ENCODE data around the gene SFMBT2. TPM values are rescaled to one million over a fixed set of nuclear protein-coding genes. Genes with fewer than 3 reads are reported as not detected.

The SFMBT2 gene
- total and polyA plus RNA-seq, 2 of the 13 experiments (the other 11 are each of a cell fraction or from before 2014, with no cell fraction given): 0.01 to 0.02 TPM

GRCh38 chr10:7380704-7381241 is 30.1 kb downstream of the SFMBT2 start:
- CTCF ChIA-PET (ENCODE audit: low intra/inter-chr PET ratio, low total read pairs): no interaction called here
- WGBS (ENCODE audit: low lambda C conversion rate): 49% methylated on average over 4 of the region's 5 CpGs

More at GRCh38 chr10:7380704-7381241, 30.1 kb downstream of the SFMBT2 start:
- no peak for TF ChIP-seq SOX6 (IDR thresholded peaks at IDR 0.05)
- TF ChIP-seq SOX6 (CRISPR knock-in tag; IDR thresholded peaks at IDR 0.05): no peak
- TF ChIP-seq PHF5A (CRISPR knock-in tag; IDR thresholded peaks at IDR 0.05; ENCODE audit: low read depth, unreplicated experiment): no peak
- no peak for TF ChIP-seq RFXANK (CRISPR knock-in tag; IDR thresholded peaks at IDR 0.05)
- no peak for TF ChIP-seq KLF13 (CRISPR knock-in tag; IDR thresholded peaks at IDR 0.05)
- no peak for TF ChIP-seq ZNF639 (CRISPR knock-in tag; conservative IDR thresholded peaks at IDR 0.05)
- TF ChIP-seq ZNF280D (CRISPR knock-in tag; IDR thresholded peaks at IDR 0.05): no peak
- no peak for TF ChIP-seq MED8 (CRISPR knock-in tag; IDR thresholded peaks at IDR 0.05; ENCODE audit: insufficient replicate concordance)
- TF ChIP-seq LCORL (IDR thresholded peaks at IDR 0.05): no peak
- no peak for TF ChIP-seq LCORL (CRISPR knock-in tag; IDR thresholded peaks at IDR 0.05)
- TF ChIP-seq NFE2L1 (CRISPR knock-in tag; IDR thresholded peaks at IDR 0.05; ENCODE audit: borderline replicate concordance): no peak
- no peak for TF ChIP-seq PAX8 (CRISPR knock-in tag; IDR thresholded peaks at IDR 0.05; ENCODE audit: borderline replicate concordance)
- no peak for TF ChIP-seq ZNF343 (CRISPR knock-in tag; IDR thresholded peaks at IDR 0.05)
- TF ChIP-seq RFX5 (IDR thresholded peaks at IDR 0.05; ENCODE audit: low read depth, low read length): no peak
- no peak for TF ChIP-seq ZNF362 (CRISPR knock-in tag; IDR thresholded peaks at IDR 0.05; ENCODE audit: borderline replicate concordance)
- no peak overlapping the region for H3K4me2 ChIP-seq (ENCODE audit: low read depth, low read length)
- H2AFZ ChIP-seq (ENCODE audit: low read length): no peak overlapping the region
- H3K9me3 ChIP-seq (ENCODE audit: low read length): no peaks in the 10 kb centered on the region
- no TSS peak for BruUV-seq (replicated peaks)
- DNase-seq (ENCODE audit: low spot score) (no peak), ATAC-seq (no peak), FAIRE-seq (no peak)
- H3K4me1 ChIP-seq (ENCODE audit: insufficient read depth, low read length): no peaks in the 10 kb centered on the region
- H3K79me2 ChIP-seq (ENCODE audit: insufficient read depth, low read length): no peaks in the 10 kb centered on the region
- no peak overlapping the region for H3K27ac ChIP-seq (ENCODE audit: extremely low read length, insufficient read depth, low read length)
- in situ Hi-C loops (cut with HindIII; ENCODE audit: extremely low pct_ligation_motif_present, low pct_unique_long_range_greater_than_20kb): no loop called here
- intact Hi-C loops (cut with micrococcal nuclease; ENCODE audit: unreplicated experiment): no loop called here
- peaks cover 2 to 10% of the 10 kb centered on the region in 2 experiments; a peak in 2 of 5 replicates for H3K27me3 ChIP-seq (ENCODE audit: control insufficient read depth in 1 of 2, insufficient read depth in 2 of 2, low read length in 2 of 2)
- H3K9ac ChIP-seq (ENCODE audit: insufficient read depth, low read depth, low read length): no peak overlapping the region
- no peaks in the 10 kb centered on the region for H3K36me3 ChIP-seq (replicated peaks in 1 of 2; ENCODE audit: control insufficient read depth in 1 of 2, insufficient read depth in 2 of 2, low read length in 2 of 2)
- POLR2A ChIA-PET: no interaction called here
- H3K4me3 ChIP-seq (replicated peaks in 1 of 3; ENCODE audit: insufficient read depth in 1 of 3, low read depth in 2 of 3, low read length in 3 of 3): no peak overlapping the region
- no peaks in the 10 kb centered on the region for H4K20me1 ChIP-seq (ENCODE audit: insufficient read depth, low read length)

Measured in HepG2 (cell line).